GM18858 (cell line): ENCODE results near the gene ELOVL6.

Source experiments
- ATAC-seq: cut with Tn5 transposase; IDR thresholded peaks from one replicate; pipeline ENCODE4 v1.9.1; 2021; ENCODE audit not compliant: unreplicated experiment

ELOVL6 gene

GRCh38 chr4:110129544-110129943, 68.9 kb downstream of the ELOVL6 start:
- ATAC-seq = no peak

- ATAC-seq = no peak
Observed at GRCh38 chr4:110128472-110128919, 69.9 kb downstream of the ELOVL6 start.

- ATAC-seq = no peak
Observed at GRCh38 chr4:110128029-110128428, 70.4 kb downstream of the ELOVL6 start.

GRCh38 chr4:110124711-110125110, 73.7 kb downstream of the ELOVL6 start:
- peak; percentile 64 for ATAC-seq

- no peak for ATAC-seq
Observed at GRCh38 chr4:110122201-110122600, 76.2 kb downstream of the ELOVL6 start.

- no peak for ATAC-seq
Observed at GRCh38 chr4:110120506-110120905, 77.9 kb downstream of the ELOVL6 start.

GRCh38 chr4:110119880-110120279, 78.5 kb downstream of the ELOVL6 start:
- peak; percentile 8 for ATAC-seq

- peak; percentile 60 for ATAC-seq
Observed at GRCh38 chr4:110119337-110119736, 79.1 kb downstream of the ELOVL6 start.

- no peak for ATAC-seq
Observed at GRCh38 chr4:110112056-110112455, 86.4 kb downstream of the ELOVL6 start.

GRCh38 chr4:110109455-110109854, 89.0 kb downstream of the ELOVL6 start:
- no peak for ATAC-seq

GRCh38 chr4:110108960-110109359, 89.5 kb downstream of the ELOVL6 start:
- no peak for ATAC-seq

GRCh38 chr4:110108422-110108821, 90.0 kb downstream of the ELOVL6 start:
- peak; percentile 90 for ATAC-seq

GRCh38 chr4:110107866-110108265, 90.5 kb downstream of the ELOVL6 start:
- no peak for ATAC-seq

GRCh38 chr4:110106931-110107296, 91.5 kb downstream of the ELOVL6 start:
- peak; percentile 62 for ATAC-seq

- ATAC-seq = no peak
Observed at GRCh38 chr4:110104661-110105060, 93.8 kb downstream of the ELOVL6 start.

- no peak for ATAC-seq
Observed at GRCh38 chr4:110099638-110100037, 98.8 kb downstream of the ELOVL6 start.

- ATAC-seq = no peak
Observed at GRCh38 chr4:110096405-110096804, 102.0 kb downstream of the ELOVL6 start.

GRCh38 chr4:110092646-110093045, 105.8 kb downstream of the ELOVL6 start:
- ATAC-seq = no peak

GRCh38 chr4:110091434-110092140, 106.8 kb downstream of the ELOVL6 start:
- ATAC-seq = no peak

- peak; percentile 75 for ATAC-seq
Observed at GRCh38 chr4:110088670-110089069, 109.7 kb downstream of the ELOVL6 start.

- ATAC-seq = no peak
Observed at GRCh38 chr4:110087070-110087708, 111.2 kb downstream of the ELOVL6 start.

- no peak for ATAC-seq
Observed at GRCh38 chr4:110085131-110085530, 113.3 kb downstream of the ELOVL6 start.

GRCh38 chr4:110084154-110084553, 114.3 kb downstream of the ELOVL6 start:
- no peak for ATAC-seq
